GM19035 (cell line): ENCODE results near the gene RNF224.
"Not testable (repeated sequence)": the region's sequence is repeated elsewhere in the genome, so short reads cannot be mapped to it uniquely, and the experiment has no call there.

Source experiments
- ATAC-seq: cut with Tn5 transposase; IDR thresholded peaks from one replicate; pipeline ENCODE4 v1.9.1; 2021; ENCODE audit not compliant: unreplicated experiment

The RNF224 gene

DNA sequence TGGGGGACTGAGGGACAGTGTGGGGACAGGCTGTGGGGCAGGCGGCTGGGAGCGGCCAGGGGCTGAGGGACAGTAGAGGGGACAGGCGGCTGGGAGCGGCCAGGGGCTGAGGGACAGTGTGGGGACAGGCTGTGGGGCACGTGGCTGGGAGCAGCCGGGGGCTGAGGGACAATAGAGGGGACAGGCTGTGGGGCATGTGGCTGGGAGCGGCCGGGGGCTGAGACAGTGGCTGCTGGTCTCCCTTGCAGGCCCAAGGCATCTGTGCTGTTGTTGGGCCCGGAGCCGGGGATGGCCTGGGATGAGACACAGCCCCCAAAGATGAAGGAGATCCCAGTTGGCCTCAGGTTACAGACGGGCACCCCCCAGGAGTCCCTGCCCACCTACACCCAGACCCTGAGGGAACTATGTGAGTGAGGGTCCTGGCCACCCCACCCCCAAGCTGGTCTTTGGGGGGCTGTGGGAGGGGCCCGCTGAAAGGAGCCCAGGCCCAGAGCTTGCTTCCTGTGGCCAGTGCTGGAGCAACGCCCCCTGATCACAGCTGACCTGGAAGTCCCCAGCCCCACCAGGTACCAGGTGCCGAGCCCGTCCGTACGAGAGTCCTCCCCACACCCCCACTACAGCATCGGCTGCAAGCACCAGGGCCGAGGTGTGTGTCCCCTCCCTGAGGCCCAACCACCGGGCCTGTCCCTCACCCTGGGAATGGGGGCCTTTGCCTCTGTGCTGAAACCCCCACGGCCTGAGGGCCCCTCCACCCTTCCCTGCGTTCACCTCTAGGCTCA is 24.4 kb downstream of the RNF224 start:
- no peak for ATAC-seq

DNA sequence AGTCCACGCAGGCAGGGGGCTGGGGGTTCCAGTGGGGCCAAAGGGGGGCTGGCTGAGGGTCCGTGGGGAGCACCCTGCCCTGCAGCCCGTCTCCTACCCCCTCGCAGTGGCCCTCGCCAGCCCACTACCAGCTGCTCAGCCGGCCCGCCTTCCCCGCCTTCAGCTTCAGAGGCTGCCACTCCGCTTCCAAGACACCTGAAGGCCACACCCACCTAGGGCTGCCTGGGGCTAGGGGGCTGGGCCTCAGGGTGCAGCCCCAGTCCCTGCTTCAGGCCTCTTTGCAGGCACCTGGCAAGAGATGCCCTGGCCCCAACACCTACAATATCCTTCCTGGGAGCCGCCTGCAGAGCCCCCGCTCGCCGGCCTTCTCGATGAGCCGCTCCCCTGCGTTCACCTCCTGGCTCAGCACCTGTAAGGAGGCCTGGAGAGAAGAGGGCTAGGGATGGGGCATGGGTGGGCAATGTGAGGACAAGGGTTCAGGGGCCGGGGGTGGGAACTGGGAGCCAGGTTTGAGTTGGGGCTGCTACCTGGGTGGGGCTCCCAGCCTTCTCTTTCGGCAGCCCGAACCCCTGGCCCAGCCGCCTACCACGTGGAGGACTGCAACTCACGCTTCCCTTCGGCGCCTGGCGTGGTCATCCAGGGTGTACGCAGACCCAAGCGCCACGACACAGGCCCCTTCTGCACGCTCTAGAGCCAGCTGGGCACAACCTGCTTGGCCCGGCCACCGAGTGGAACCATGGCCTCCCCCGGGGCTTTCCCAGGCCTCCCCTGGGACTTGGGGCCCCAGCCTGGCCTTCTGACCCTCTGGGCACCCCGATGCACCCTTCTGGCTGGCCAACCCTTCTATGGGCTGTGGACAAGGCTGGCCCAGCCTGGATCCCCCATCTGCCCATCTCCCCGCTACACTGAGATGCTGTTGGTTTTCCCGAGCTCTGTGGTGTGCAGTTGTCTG is 25.5 kb downstream of the RNF224 start:
- no peak for ATAC-seq

DNA sequence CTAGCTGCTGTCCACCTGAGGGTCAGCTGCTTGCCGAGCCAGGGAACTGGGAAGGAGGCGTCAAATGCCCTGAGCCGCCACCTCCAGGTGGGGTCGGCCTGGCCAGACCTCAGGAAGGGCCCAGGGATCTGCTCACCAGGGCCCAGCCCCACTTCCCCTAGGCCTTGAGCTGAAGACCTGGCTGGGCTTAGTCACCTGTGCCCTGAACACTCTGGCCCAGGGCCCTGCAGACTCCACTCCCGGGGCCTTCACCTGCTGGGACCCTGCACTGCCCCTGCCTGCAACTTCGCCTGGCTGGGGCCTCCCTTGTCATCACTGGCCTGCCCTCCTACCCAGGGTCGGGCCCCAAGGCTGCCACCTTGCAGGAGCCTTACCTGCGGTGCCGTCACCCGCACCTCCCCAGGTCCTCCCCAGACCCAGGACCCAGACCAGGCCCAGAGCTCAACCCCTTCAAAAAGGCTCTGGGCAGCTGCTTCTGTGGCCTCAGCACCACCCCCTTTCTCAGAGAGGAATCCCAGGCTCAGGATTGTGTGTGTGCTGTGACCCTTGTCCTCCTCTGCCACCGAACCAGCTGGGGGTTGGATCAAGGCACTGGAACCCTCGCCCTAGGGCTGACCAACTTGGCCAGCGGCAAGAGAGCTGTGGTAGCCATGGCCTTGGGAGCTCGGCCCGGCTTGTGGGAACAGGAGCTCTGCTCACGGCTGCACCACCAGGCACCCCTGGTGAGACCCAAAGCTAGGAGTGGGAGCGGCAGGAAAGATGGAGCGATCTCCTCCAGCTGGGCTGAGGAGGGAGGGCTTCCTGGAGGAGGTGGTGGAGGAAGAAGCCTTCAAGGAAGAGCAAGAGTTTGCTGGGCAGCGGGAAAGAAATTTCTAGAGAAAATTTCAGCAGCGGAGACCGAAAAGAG is 26.7 kb downstream of the RNF224 start:
- no peak for ATAC-seq

DNA sequence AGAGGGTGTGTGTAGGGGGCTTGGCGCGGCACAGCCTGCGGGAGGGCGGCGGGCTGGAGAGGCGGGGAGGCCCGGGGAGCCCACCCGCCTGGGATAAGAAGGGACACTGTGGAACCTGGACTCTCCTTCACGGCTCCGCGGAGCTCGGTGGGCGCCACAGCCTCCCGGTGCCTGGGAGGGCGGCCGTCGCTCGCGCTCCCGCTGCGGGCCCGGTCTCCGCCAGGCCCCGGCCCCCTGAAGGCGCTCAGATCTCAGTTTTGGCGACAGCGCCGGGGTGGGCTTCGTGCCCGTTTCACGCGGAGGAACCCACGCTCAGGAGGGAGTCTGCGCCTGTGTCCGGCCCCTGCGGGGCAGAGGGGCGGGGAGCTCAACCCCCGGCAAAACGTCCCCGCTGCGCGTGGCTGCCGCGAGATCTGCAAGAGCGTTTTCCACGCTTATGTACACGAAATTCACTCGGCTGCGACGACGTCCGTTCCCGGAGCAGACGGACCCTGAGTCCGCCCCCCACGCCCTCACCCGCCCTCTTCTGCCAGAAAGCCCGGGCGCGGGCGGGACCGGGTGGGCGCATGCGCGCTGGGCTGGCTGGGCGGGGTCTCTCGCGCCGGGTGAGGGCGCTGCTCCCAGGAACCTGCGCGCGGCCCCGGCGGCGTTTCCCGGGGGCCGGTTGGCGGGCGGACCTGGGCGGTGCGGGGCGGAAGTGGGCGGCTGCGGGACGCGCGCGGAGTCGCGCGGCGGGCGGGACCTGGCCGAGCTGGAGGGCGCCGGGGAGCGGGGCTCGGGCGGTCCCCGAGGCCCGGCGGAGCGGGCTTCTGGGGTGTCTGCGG is 27.5 kb downstream of the RNF224 start, which contains the start of gene NELFB:
NELFB (plus strand) TSS at position 704 of the 824 bp plus-strand sequence.
- peak; percentile 77 for ATAC-seq

DNA sequence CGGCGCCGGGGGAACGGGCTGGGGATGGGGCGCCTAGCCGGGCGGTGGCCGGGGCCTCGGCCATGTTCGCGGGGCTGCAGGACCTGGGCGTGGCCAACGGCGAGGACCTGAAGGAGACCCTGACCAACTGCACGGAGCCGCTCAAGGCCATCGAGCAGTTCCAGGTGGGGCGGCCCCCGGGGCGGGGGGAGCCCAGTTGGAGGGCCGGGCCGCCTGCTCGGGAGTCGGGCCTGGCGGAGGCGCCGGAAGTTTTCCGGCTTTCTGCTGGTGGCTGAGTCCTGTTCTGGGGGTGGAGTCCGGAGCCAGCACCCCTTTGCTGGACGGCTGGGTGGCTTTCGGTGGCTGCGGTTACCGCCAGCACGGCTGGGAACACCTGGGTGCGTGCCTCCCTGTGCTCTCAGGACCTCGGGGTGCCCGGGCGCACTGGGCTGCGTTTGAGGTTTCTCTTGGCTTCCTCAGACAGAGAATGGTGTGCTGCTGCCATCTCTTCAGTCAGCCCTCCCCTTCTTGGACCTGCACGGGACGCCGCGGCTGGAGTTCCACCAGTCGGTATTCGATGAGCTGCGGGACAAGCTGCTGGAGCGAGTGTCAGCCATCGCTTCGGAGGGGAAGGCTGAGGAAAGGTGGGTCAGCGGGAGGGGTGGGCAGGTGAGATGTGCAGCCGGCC is 28.3 kb downstream of the RNF224 start:
- no peak for ATAC-seq

DNA sequence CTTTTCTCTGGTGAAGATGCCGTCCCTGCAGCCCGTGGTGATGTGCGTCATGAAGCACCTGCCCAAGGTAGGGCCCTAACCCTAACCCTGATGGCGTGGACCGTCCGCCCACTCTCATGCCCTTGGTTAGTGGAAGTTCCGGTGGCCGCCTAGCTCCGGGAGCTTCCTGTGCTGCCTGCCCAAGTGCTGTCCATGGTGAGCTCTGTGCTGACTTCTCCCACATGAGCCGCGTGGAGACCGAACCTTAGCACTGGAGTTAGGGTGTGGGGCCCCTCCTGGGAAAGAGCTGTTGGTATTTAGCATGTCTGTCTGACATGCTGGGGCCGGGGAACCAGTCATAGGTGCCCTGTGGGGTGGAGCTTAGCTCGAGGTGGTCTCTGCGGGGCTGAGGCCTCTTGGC is 29.1 kb downstream of the RNF224 start:
- ATAC-seq, result no peak

- ATAC-seq, result no peak
Measured at GRCh38 chr9:137256856-137257255, 29.6 kb downstream of the RNF224 start.

GRCh38 chr9:137262173-137262908 is 35.0 kb downstream of the RNF224 start:
- not testable (repeated sequence) for ATAC-seq

- no peak for ATAC-seq
Measured at GRCh38 chr9:137262909-137263285, 35.6 kb downstream of the RNF224 start.

- ATAC-seq, result no peak
Measured at GRCh38 chr9:137263506-137263905, 36.2 kb downstream of the RNF224 start.

- ATAC-seq, result no peak
Measured at GRCh38 chr9:137264067-137264466, 36.8 kb downstream of the RNF224 start.

DNA sequence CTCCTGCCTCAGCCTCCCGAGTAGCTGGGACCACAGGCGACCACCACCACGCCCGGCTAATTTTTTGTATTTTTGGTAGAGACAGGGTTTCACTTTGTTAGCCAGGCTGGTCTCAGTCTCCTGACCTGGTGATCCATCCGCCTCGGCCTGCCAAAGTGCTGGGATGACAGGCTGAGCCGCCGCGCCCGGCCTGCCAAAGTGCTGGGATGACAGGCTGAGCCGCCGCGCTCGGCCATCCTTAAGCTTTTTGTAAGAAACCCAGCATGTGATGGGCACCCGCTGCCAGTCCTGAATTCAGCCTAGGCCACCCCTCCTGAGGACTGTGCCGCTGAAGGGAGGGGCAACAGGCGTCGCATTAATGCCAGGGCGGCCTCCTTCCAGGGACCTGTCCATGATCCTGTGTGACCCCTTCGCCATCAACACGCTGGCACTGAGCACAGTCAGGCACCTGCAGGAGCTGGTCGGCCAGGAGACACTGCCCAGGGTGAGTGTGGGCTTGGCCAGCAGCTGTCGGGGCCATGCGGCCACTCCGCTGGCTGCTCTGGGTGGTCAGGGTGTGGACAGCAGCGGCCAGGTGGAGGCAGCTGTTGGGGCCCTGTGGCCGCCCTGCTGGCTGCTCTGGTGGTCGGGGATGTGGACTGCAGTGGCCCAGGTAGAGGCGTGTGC is 38.3 kb downstream of the RNF224 start:
- ATAC-seq, result no peak

DNA sequence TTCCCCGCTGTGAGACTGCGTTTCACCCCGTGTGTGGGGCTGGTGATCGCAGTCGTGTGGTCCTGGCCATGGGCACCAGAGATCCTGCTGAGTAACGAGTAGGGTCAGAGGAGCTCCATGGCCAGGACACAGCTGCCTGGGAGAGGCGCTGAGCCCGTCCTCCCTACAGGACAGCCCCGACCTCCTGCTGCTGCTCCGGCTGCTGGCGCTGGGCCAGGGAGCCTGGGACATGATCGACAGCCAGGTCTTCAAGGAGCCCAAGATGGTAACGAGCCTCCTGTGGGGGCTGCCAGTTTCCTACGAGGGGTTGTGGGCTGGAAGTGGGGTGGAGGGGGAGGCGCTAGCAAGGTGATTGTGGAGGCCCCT is 38.8 kb downstream of the RNF224 start:
- no peak for ATAC-seq

DNA sequence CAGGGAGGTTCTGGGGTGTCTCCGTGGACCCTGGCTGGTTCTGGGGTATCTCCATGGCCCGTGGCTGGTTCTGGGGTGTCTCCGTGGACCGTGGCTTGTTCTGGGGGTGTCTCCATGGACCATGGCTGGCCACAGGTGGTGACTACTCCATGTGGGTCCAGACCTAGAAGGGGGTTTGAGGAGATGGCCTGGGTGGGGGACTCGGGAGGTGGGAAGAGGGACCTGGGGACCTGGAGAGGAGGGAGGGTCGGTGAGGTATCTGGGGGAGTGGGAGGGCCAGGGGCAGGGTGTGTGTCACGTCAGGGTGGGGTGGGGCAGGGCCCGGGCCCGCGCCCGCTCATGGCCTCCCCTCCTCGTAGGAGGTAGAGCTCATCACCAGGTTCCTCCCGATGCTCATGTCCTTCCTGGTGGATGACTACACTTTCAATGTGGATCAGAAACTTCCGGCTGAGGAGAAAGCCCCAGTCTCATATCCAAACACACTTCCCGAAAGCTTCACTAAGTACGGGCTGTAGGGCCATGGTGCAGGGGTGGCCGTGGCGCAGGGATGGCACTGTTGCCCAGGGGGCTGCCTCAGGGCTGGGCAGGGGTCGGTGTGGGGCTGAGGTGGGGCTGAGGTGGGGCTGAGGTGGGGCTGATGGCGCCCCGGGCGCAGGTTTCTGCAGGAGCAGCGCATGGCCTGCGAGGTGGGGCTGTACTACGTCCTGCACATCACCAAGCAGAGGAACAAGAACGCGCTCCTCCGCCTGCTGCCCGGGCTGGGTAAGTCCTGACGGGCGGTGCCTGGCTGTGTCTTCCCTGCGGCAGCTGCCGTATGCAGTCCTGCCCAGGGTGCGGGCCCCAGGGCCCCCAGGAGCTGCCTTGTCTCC is 39.5 kb downstream of the RNF224 start:
- ATAC-seq, result no peak

- no peak for ATAC-seq
Measured at GRCh38 chr9:137267933-137268355, 40.6 kb downstream of the RNF224 start.

GRCh38 chr9:137268538-137269201 is 41.4 kb downstream of the RNF224 start:
- no peak for ATAC-seq

GRCh38 chr9:137269231-137269772 is 42.0 kb downstream of the RNF224 start:
- no peak for ATAC-seq
